Stimulated activated naive CD8-positive, alpha-beta T cell treated with anti-CD3 and anti-CD28 coated beads, Interleukin-15, Interleukin-2, amounts not matched to agents 100 ng/mL and 50 ng/mL, for 24 hours (primary cell): ENCODE measurements around the gene ZNF630.
"Not testable (repeated sequence)": the region's sequence is repeated elsewhere in the genome, so short reads cannot be mapped to it uniquely, and the experiment has no call there.

Experiments used
- H3K27ac Mint-ChIP-seq: one replicate; pipeline ENCODE4 v1.8.0; 2021; ENCODE audit warnings: mild to moderate bottlenecking, mixed read lengths
- H3K27me3 Mint-ChIP-seq: one replicate; pipeline ENCODE4 v1.8.0; 2021; ENCODE audit warnings: mixed read lengths
- H3K36me3 Mint-ChIP-seq: one replicate; pipeline ENCODE4 v1.8.0; 2021; ENCODE audit warnings: low read depth, mixed read lengths
- H3K4me1 Mint-ChIP-seq: one replicate; pipeline ENCODE4 v1.8.0; 2021; ENCODE audit warnings: low read depth, mixed read lengths
- H3K4me3 Mint-ChIP-seq: one replicate; pipeline ENCODE4 v1.8.0; 2021; ENCODE audit warnings: mild to moderate bottlenecking, mixed read lengths
- H3K9me3 Mint-ChIP-seq: one replicate; pipeline ENCODE4 v1.8.0; 2021; ENCODE audit warnings: mixed read lengths

ZNF630 gene

GRCh38 chrX:48071064-48071985, at the start of gene ZNF630:
ZNF630 (minus strand) TSS chrX:48071640; CDS start chrX:48066886, 4,754 bp downstream.
- peak within 1 kb of the TSS; percentile 94 for H3K27ac Mint-ChIP-seq
- no peaks in the 10 kb centered on the region for H3K27me3 Mint-ChIP-seq
- peaks cover 12% of the 10 kb centered on the region for H3K4me1 Mint-ChIP-seq
- H3K9me3 Mint-ChIP-seq: no peaks in the 10 kb centered on the region
- peak within 1 kb of the TSS; percentile 89 for H3K4me3 Mint-ChIP-seq
- H3K36me3 Mint-ChIP-seq: no peaks in the 10 kb centered on the region

GRCh38 chrX:48107717-48108116, 36.3 kb upstream of the ZNF630 start:
- H3K4me3 Mint-ChIP-seq: no peak overlapping the region
- no peak overlapping the region for H3K27ac Mint-ChIP-seq
- no peaks in the 10 kb centered on the region for H3K9me3 Mint-ChIP-seq
- H3K27me3 Mint-ChIP-seq: no peaks in the 10 kb centered on the region
- no peaks in the 10 kb centered on the region for H3K36me3 Mint-ChIP-seq
- no peaks in the 10 kb centered on the region for H3K4me1 Mint-ChIP-seq

GRCh38 chrX:48102874-48103374, 31.5 kb upstream of the ZNF630 start:
- Mint-ChIP-seq H3K27ac (no peak overlapping the region), H3K9me3 (no peaks in the 10 kb centered on the region), H3K36me3 (no peaks in the 10 kb centered on the region), H3K4me3 (no peak overlapping the region), H3K27me3 (no peaks in the 10 kb centered on the region), H3K4me1 (no peaks in the 10 kb centered on the region)

GRCh38 chrX:48101443-48101842, 30.0 kb upstream of the ZNF630 start:
- no peak overlapping the region for H3K27ac Mint-ChIP-seq
- H3K4me3 Mint-ChIP-seq: no peak overlapping the region
- no peaks in the 10 kb centered on the region for H3K27me3 Mint-ChIP-seq
- no peaks in the 10 kb centered on the region for H3K9me3 Mint-ChIP-seq
- no peaks in the 10 kb centered on the region for H3K36me3 Mint-ChIP-seq
- H3K4me1 Mint-ChIP-seq: no peaks in the 10 kb centered on the region

GRCh38 chrX:48092558-48092957, 21.1 kb upstream of the ZNF630 start:
- not testable (repeated sequence) for H3K36me3 Mint-ChIP-seq, H3K4me1 Mint-ChIP-seq, H3K4me3 Mint-ChIP-seq, H3K27ac Mint-ChIP-seq, H3K9me3 Mint-ChIP-seq, H3K27me3 Mint-ChIP-seq

- H3K36me3 Mint-ChIP-seq: no peaks in the 10 kb centered on the region
- no peaks in the 10 kb centered on the region for H3K4me1 Mint-ChIP-seq
- H3K9me3 Mint-ChIP-seq: no peaks in the 10 kb centered on the region
- H3K4me3 Mint-ChIP-seq: no peak overlapping the region
- no peak overlapping the region for H3K27ac Mint-ChIP-seq
- no peaks in the 10 kb centered on the region for H3K27me3 Mint-ChIP-seq
Measured at GRCh38 chrX:48090123-48090522, 18.7 kb upstream of the ZNF630 start.

GRCh38 chrX:48086082-48086481, 14.6 kb upstream of the ZNF630 start:
- no peaks in the 10 kb centered on the region for H3K27me3 Mint-ChIP-seq
- H3K4me1 Mint-ChIP-seq: no peaks in the 10 kb centered on the region
- no peaks in the 10 kb centered on the region for H3K36me3 Mint-ChIP-seq
- H3K9me3 Mint-ChIP-seq: no peaks in the 10 kb centered on the region
- no peak overlapping the region for H3K4me3 Mint-ChIP-seq
- no peak overlapping the region for H3K27ac Mint-ChIP-seq

- Mint-ChIP-seq H3K4me3 (no peak overlapping the region), H3K9me3 (no peaks in the 10 kb centered on the region), H3K36me3 (no peaks in the 10 kb centered on the region), H3K27ac (no peak overlapping the region), H3K27me3 (no peaks in the 10 kb centered on the region), H3K4me1 (no peaks in the 10 kb centered on the region)
Measured at GRCh38 chrX:48083706-48084105, 12.3 kb upstream of the ZNF630 start.

GRCh38 chrX:48083212-48083611, 11.8 kb upstream of the ZNF630 start:
- H3K9me3 Mint-ChIP-seq: no peaks in the 10 kb centered on the region
- H3K27ac Mint-ChIP-seq: no peak overlapping the region
- no peaks in the 10 kb centered on the region for H3K27me3 Mint-ChIP-seq
- no peaks in the 10 kb centered on the region for H3K36me3 Mint-ChIP-seq
- H3K4me1 Mint-ChIP-seq: no peaks in the 10 kb centered on the region
- H3K4me3 Mint-ChIP-seq: no peak overlapping the region

- H3K27ac Mint-ChIP-seq: no peak overlapping the region
- peaks cover 4% of the 10 kb centered on the region for H3K4me1 Mint-ChIP-seq
- no peak overlapping the region for H3K4me3 Mint-ChIP-seq
- H3K27me3 Mint-ChIP-seq: no peaks in the 10 kb centered on the region
- H3K9me3 Mint-ChIP-seq: no peaks in the 10 kb centered on the region
- H3K36me3 Mint-ChIP-seq: no peaks in the 10 kb centered on the region
Measured at GRCh38 chrX:48076343-48076742, 4.9 kb upstream of the ZNF630 start.

- Mint-ChIP-seq H3K4me3 (peak overlapping the region; percentile 89), H3K4me1 (peaks cover 12% of the 10 kb centered on the region), H3K36me3 (no peaks in the 10 kb centered on the region), H3K27ac (peak overlapping the region; percentile 94), H3K9me3 (no peaks in the 10 kb centered on the region), H3K27me3 (no peaks in the 10 kb centered on the region)
Measured at GRCh38 chrX:48071986-48072605, 656 bp upstream of the ZNF630 start.

- H3K27ac Mint-ChIP-seq: no peak overlapping the region
- no peaks in the 10 kb centered on the region for H3K27me3 Mint-ChIP-seq
- no peaks in the 10 kb centered on the region for H3K9me3 Mint-ChIP-seq
- no peaks in the 10 kb centered on the region for H3K36me3 Mint-ChIP-seq
- no peak overlapping the region for H3K4me3 Mint-ChIP-seq
- H3K4me1 Mint-ChIP-seq: peaks cover 12% of the 10 kb centered on the region
Measured at GRCh38 chrX:48068096-48068887, 3.1 kb downstream of the ZNF630 start.

- Mint-ChIP-seq H3K4me3 (no peak overlapping the region), H3K4me1 (no peaks in the 10 kb centered on the region), H3K36me3 (peaks cover 29% of the 10 kb centered on the region), H3K9me3 (peaks cover 4% of the 10 kb centered on the region), H3K27ac (no peak overlapping the region), H3K27me3 (no peaks in the 10 kb centered on the region)
Measured at GRCh38 chrX:48064261-48064660, 7.2 kb downstream of the ZNF630 start.

- peaks cover 36% of the 10 kb centered on the region for H3K36me3 Mint-ChIP-seq
- H3K4me3 Mint-ChIP-seq: no peak overlapping the region
- H3K9me3 Mint-ChIP-seq: peaks cover 9% of the 10 kb centered on the region
- H3K27ac Mint-ChIP-seq: no peak overlapping the region
- no peaks in the 10 kb centered on the region for H3K4me1 Mint-ChIP-seq
- H3K27me3 Mint-ChIP-seq: no peaks in the 10 kb centered on the region
Measured at GRCh38 chrX:48059296-48059639, 12.2 kb downstream of the ZNF630 start.
